Measurements from ENCODE around the gene PLEKHA1.

Gene PLEKHA1

GRCh38 chr10:122424059-122424458 is 49.6 kb downstream of the PLEKHA1 start:
- no peak for DNase-seq

- no peak for DNase-seq
Measured at GRCh38 chr10:122426829-122427228, 52.3 kb downstream of the PLEKHA1 start.

GRCh38 chr10:122427280-122427679 is 52.8 kb downstream of the PLEKHA1 start:
- DNase-seq: no peak

- peak; percentile 9 to 43 for DNase-seq
Measured at GRCh38 chr10:122435212-122435827, 60.8 kb downstream of the PLEKHA1 start.

- no peak for DNase-seq
Measured at GRCh38 chr10:122441961-122442360, 67.5 kb downstream of the PLEKHA1 start.

GRCh38 chr10:122445469-122445868 is 71.0 kb downstream of the PLEKHA1 start:
- no peak for DNase-seq

- no peak for DNase-seq
Measured at GRCh38 chr10:122445904-122446303, 71.4 kb downstream of the PLEKHA1 start.

- DNase-seq: peak in 1 of 2 experiments; percentile 2
Measured at GRCh38 chr10:122446668-122447423, 72.3 kb downstream of the PLEKHA1 start.

- DNase-seq: no peak
Measured at GRCh38 chr10:122448600-122448999, 74.1 kb downstream of the PLEKHA1 start.

- DNase-seq: no peak
Measured at GRCh38 chr10:122449153-122449552, 74.6 kb downstream of the PLEKHA1 start.

- DNase-seq: no peak
Measured at GRCh38 chr10:122450353-122450990, 76.0 kb downstream of the PLEKHA1 start.

GRCh38 chr10:122454071-122454470 is 79.6 kb downstream of the PLEKHA1 start:
- DNase-seq: no peak

GRCh38 chr10:122454603-122455080 is 80.1 kb downstream of the PLEKHA1 start, which contains the start of gene ARMS2:
Gene ARMS2, plus strand, starts transcription at chr10:122454653. Its CDS starts 75 bp downstream, at chr10:122454728.
- DNase-seq: no peak

GRCh38 chr10:122455376-122456079 is 81.0 kb downstream of the PLEKHA1 start:
- no peak for DNase-seq

- DNase-seq: no peak
Measured at GRCh38 chr10:122457934-122458333, 83.4 kb downstream of the PLEKHA1 start.

GRCh38 chr10:122458693-122459092 is 84.2 kb downstream of the PLEKHA1 start:
- no peak for DNase-seq

- no peak for DNase-seq
Measured at GRCh38 chr10:122459561-122460273, 85.2 kb downstream of the PLEKHA1 start.

GRCh38 chr10:122460891-122461293 is 86.4 kb downstream of the PLEKHA1 start:
- DNase-seq: no peak

- DNase-seq: no peak
Measured at GRCh38 chr10:122461367-122461728, 86.8 kb downstream of the PLEKHA1 start, which contains the start of gene HTRA1. Gene HTRA1, plus strand, starts transcription at chr10:122461553. Its CDS starts 100 bp downstream, at chr10:122461653.

- DNase-seq: no peak
Measured at GRCh38 chr10:122461729-122462532, 87.4 kb downstream of the PLEKHA1 start.

All from NCI-H2081 (cell line).